GM23338 (cell line): ENCODE measurements around the gene LTBP3. TPM values are rescaled to one million over a fixed set of nuclear protein-coding genes. Genes with fewer than 3 reads are reported as not detected.

Source experiments
- ATAC-seq: fragments of 200-7000 bp; cut with Tn5 transposase; 3 replicates; pipeline ENCODE4 v1.9.1; 2020
- DNase-seq: peaks from one replicate; pipeline ENCODE4 v3.0.0-alpha.2; 2015; ENCODE audit warnings: low spot score
- H2AFZ ChIP-seq: fragments of 200-600 bp; sonication (generic); 2 replicates; pipeline ENCODE4 v1.8.0; 2016; ENCODE audit warnings: antibody characterized with exemption, mild to moderate bottlenecking, moderate library complexity
- H3F3A ChIP-seq: fragments of 200-600 bp; sonication (generic); replicated peaks from 2 replicates; pipeline ENCODE4 v1.8.0; 2017; ENCODE audit warnings: antibody characterized with exemption, mixed run types, low read depth
- H3K27ac ChIP-seq: fragments of 200-600 bp; sonication (generic); 2 replicates; pipeline ENCODE4 v1.6.1; 2016; ENCODE audit warnings: low read depth
- H3K27me3 ChIP-seq: fragments of 200-600 bp; sonication (generic); 2 replicates; pipeline ENCODE4 v1.8.0; 2016; ENCODE audit warnings: mild to moderate bottlenecking, mixed run types, moderate library complexity; ENCODE audit not compliant: insufficient read depth
- H3K36me3 ChIP-seq: fragments of 200-600 bp; sonication (generic); 2 replicates; pipeline ENCODE4 v1.8.0; 2016; ENCODE audit warnings: mild to moderate bottlenecking; ENCODE audit not compliant: insufficient read depth
- H3K4me1 ChIP-seq: fragments of 200-600 bp; sonication (generic); 2 replicates; pipeline ENCODE4 v1.8.0; 2016; ENCODE audit warnings: mild to moderate bottlenecking, moderate library complexity; ENCODE audit not compliant: insufficient read depth
- H3K4me2 ChIP-seq: fragments of 200-600 bp; sonication (generic); 2 replicates; pipeline ENCODE4 v1.7.1; 2017; ENCODE audit warnings: mixed run types
- H3K4me3 ChIP-seq: fragments of 200-600 bp; sonication (generic); 2 replicates; pipeline ENCODE4 v1.6.1; 2016; ENCODE audit warnings: mixed run types
- H3K79me2 ChIP-seq: fragments of 200-600 bp; sonication (generic); replicated peaks from 2 replicates; pipeline ENCODE4 v1.8.0; 2017; ENCODE audit warnings: mild to moderate bottlenecking; ENCODE audit not compliant: insufficient read depth
- H3K9me2 ChIP-seq: fragments of 200-600 bp; sonication (generic); 2 replicates; pipeline ENCODE4 v1.8.0; 2017; ENCODE audit not compliant: insufficient read depth
- H4K20me1 ChIP-seq: fragments of 200-600 bp; sonication (generic); replicated peaks from 2 replicates; pipeline ENCODE4 v1.8.0; 2017; ENCODE audit warnings: mild to moderate bottlenecking; ENCODE audit not compliant: insufficient read depth
- H3K27ac Mint-ChIP-seq: 2 replicates; pipeline ENCODE4 v1.8.0; 2020; ENCODE audit warnings: inconsistent platforms, mild to moderate bottlenecking, moderate library complexity, mixed read lengths
- H3K27me3 Mint-ChIP-seq: 3 replicates; pipeline ENCODE4 v1.8.0; 2022; ENCODE audit warnings: low read depth, mild to moderate bottlenecking, moderate library complexity, mixed read lengths, inconsistent platforms; ENCODE audit not compliant: insufficient read depth, poor library complexity
- H3K36me3 Mint-ChIP-seq: 3 replicates; pipeline ENCODE4 v1.8.0; 2021; ENCODE audit warnings: low read depth, mild to moderate bottlenecking, inconsistent platforms, moderate library complexity, mixed read lengths
- H3K4me1 Mint-ChIP-seq: 3 replicates; pipeline ENCODE4 v1.8.0; 2020; ENCODE audit warnings: mild to moderate bottlenecking, inconsistent platforms, mixed read lengths
- H3K4me3 Mint-ChIP-seq: 3 replicates; pipeline ENCODE4 v1.8.0; 2021; ENCODE audit warnings: moderate library complexity, mild to moderate bottlenecking, inconsistent platforms, mixed read lengths
- H3K9me3 Mint-ChIP-seq: 3 replicates; pipeline ENCODE4 v1.8.0; 2020; ENCODE audit warnings: moderate library complexity, mild to moderate bottlenecking, inconsistent platforms, mixed read lengths
- CREB1 ChIP-seq: fragments of 250-450 bp; sonication (Bioruptor Pico); IDR thresholded peaks from 2 replicates; pipeline ENCODE4 v1.5.0; 2020; ENCODE audit warnings: low read depth, mild to moderate bottlenecking, moderate library complexity
- NANOG ChIP-seq: IDR thresholded peaks from 2 replicates; pipeline ENCODE4 v1.6.1; 2016; ENCODE audit warnings: antibody characterized with exemption, borderline replicate concordance
- POLR2AphosphoS5 ChIP-seq: IDR thresholded peaks from 2 replicates; pipeline ENCODE4 v1.6.1; 2016; ENCODE audit warnings: antibody characterized with exemption, low read depth
- ZNF114 ChIP-seq: fragments of 250-450 bp; sonication (Bioruptor Pico); IDR thresholded peaks from 2 replicates; pipeline ENCODE4 v1.5.0; 2020; ENCODE audit warnings: mild to moderate bottlenecking, moderate library complexity
- polyA plus RNA-seq: library from polyadenylated mRNA; unstranded; fragments of >200 nt; fragmentation: Nextera tagmentation; extraction: Ambion mirVana; gene quantifications from 2 replicates; pipeline ENCODE4 v1.2.1, GENCODE V29; 2016
- total RNA-seq: library from RNA; depleted of rRNA; stranded (reverse); fragments of >200 nt; shearing (Covaris generic); gene quantifications from 2 replicates; pipeline ENCODE4 v1.2.3, GENCODE V29; 2014
- TF ChIP-seq, protein P1 (sequence below): IDR thresholded peaks from one replicate; pipeline ENCODE4 v1.6.1; 2018; ENCODE audit warnings: antibody characterized with exemption; ENCODE audit not compliant: unreplicated experiment
- TF ChIP-seq, protein P2 (sequence below), 2 experiments: fragments of 200-600 bp in 1 of 2; sonication (generic) in 1 of 2; conservative IDR thresholded peaks; 2 replicates each; pipeline versions ENCODE4 v1.5.1 to v1.6.1; 2016 to 2017; ENCODE audit warnings: antibody characterized with exemption in 2 of 2, low read depth in 2 of 2, mild to moderate bottlenecking in 2 of 2, moderate library complexity in 1 of 2

The LTBP3 gene
- total and polyA plus RNA-seq, 2 experiments from 2014 or later = 9.5 to 29.2 TPM

DNA sequence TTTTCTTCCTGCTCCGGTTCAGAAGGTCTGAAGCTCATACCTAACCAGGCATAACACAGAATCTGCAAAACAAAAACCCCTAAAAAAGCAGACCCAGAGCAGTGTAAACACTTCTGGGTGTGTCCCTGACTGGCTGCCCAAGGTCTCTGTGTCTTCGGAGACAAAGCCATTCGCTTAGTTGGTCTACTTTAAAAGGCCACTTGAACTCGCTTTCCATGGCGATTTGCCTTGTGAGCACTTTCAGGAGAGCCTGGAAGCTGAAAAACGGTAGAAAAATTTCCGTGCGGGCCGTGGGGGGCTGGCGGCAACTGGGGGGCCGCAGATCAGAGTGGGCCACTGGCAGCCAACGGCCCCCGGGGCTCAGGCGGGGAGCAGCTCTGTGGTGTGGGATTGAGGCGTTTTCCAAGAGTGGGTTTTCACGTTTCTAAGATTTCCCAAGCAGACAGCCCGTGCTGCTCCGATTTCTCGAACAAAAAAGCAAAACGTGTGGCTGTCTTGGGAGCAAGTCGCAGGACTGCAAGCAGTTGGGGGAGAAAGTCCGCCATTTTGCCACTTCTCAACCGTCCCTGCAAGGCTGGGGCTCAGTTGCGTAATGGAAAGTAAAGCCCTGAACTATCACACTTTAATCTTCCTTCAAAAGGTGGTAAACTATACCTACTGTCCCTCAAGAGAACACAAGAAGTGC is 60.0 kb downstream of the LTBP3 start:
- peaks cover 51% of the 10 kb centered on the region for H3K79me2 ChIP-seq
- no peak overlapping the region for H3K4me3 Mint-ChIP-seq
- peaks cover 38% of the 10 kb centered on the region for H4K20me1 ChIP-seq
- no peaks in the 10 kb centered on the region for H3K27me3 ChIP-seq
- peaks cover 44% of the 10 kb centered on the region for H3F3A ChIP-seq
- peaks cover 25% of the 10 kb centered on the region for H3K4me1 Mint-ChIP-seq
- no peaks in the 10 kb centered on the region for H3K36me3 Mint-ChIP-seq
- no peak overlapping the region for H3K27ac Mint-ChIP-seq
- ATAC-seq (peak; percentile 12), DNase-seq (peak; percentile 72)
- H3K36me3 ChIP-seq = peaks cover 26% of the 10 kb centered on the region
- H3K4me1 ChIP-seq = peaks cover 23% of the 10 kb centered on the region
- no peaks in the 10 kb centered on the region for H3K9me2 ChIP-seq
- no peak overlapping the region for H2AFZ ChIP-seq
- H3K9me3 Mint-ChIP-seq = peaks cover 8% of the 10 kb centered on the region; the same call in 2 of the 3 replicates
- H3K27ac ChIP-seq = peak overlapping the region; percentile 100
- H3K4me2 ChIP-seq = peak overlapping the region; percentile 84
- TF ChIP-seq CREB1 = no peak
- TF ChIP-seq, protein P1, sequence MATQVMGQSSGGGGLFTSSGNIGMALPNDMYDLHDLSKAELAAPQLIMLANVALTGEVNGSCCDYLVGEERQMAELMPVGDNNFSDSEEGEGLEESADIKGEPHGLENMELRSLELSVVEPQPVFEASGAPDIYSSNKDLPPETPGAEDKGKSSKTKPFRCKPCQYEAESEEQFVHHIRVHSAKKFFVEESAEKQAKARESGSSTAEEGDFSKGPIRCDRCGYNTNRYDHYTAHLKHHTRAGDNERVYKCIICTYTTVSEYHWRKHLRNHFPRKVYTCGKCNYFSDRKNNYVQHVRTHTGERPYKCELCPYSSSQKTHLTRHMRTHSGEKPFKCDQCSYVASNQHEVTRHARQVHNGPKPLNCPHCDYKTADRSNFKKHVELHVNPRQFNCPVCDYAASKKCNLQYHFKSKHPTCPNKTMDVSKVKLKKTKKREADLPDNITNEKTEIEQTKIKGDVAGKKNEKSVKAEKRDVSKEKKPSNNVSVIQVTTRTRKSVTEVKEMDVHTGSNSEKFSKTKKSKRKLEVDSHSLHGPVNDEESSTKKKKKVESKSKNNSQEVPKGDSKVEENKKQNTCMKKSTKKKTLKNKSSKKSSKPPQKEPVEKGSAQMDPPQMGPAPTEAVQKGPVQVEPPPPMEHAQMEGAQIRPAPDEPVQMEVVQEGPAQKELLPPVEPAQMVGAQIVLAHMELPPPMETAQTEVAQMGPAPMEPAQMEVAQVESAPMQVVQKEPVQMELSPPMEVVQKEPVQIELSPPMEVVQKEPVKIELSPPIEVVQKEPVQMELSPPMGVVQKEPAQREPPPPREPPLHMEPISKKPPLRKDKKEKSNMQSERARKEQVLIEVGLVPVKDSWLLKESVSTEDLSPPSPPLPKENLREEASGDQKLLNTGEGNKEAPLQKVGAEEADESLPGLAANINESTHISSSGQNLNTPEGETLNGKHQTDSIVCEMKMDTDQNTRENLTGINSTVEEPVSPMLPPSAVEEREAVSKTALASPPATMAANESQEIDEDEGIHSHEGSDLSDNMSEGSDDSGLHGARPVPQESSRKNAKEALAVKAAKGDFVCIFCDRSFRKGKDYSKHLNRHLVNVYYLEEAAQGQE = no peak
- no peak for TF ChIP-seq NANOG
- no peak for TF ChIP-seq ZNF114
- TF ChIP-seq POLR2AphosphoS5 = no peak
- peaks cover 20% of the 10 kb centered on the region for H3K27me3 Mint-ChIP-seq
- peak overlapping the region; percentile 65 for H3K4me3 ChIP-seq

DNA sequence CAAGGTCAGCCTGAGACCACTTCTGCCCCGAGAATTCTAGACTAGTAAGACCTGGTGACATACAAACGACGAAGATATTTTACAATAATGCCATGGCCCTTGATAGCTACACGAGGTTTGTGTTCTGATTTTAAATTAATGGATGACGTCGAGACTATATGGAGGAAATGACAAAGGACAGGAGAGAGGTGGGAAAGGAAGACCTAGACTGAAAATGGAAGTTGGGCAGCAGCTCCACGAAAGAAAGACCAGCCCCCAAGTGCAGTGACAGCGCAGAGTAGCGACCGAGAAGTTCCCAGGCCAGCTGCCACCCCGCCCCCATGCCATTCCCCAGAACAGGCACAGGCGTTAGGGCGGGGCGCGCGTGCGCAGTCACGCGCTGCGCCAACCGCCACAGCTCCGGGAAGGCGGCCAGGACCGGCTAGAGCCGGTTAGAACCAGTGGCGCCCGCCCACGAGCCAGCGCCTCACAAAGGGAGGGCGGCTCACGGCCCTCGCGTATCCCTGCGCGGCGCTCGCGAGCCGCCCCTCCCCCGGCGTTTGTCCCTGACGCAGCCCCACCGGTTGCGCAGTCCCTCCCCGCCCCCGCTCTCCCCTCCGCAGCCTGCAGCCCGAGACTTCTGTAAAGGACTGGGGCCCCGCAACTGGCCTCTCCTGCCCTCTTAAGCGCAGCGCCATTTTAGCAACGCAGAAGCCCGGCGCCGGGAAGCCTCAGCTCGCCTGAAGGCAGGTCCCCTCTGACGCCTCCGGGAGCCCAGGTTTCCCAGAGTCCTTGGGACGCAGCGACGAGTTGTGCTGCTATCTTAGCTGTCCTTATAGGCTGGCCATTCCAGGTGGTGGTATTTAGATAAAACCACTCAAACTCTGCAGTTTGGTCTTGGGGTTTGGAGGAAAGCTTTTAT is 60.8 kb downstream of the LTBP3 start:
- H3K4me1 Mint-ChIP-seq = peaks cover 33% of the 10 kb centered on the region
- DNase-seq (peak; percentile 99), ATAC-seq (peak; percentile 88)
- peaks cover 8% of the 10 kb centered on the region; the same call in 2 of the 3 replicates for H3K9me3 Mint-ChIP-seq
- peaks cover 29% of the 10 kb centered on the region for H3K4me1 ChIP-seq
- no peaks in the 10 kb centered on the region for H3K27me3 ChIP-seq
- H3F3A ChIP-seq = peaks cover 36% of the 10 kb centered on the region
- peak overlapping the region; percentile 88 for H3K27ac Mint-ChIP-seq
- no peaks in the 10 kb centered on the region for H3K36me3 Mint-ChIP-seq
- no peaks in the 10 kb centered on the region for H3K9me2 ChIP-seq
- TF ChIP-seq, protein P1 = peak; percentile 35
- TF ChIP-seq, protein P2, sequence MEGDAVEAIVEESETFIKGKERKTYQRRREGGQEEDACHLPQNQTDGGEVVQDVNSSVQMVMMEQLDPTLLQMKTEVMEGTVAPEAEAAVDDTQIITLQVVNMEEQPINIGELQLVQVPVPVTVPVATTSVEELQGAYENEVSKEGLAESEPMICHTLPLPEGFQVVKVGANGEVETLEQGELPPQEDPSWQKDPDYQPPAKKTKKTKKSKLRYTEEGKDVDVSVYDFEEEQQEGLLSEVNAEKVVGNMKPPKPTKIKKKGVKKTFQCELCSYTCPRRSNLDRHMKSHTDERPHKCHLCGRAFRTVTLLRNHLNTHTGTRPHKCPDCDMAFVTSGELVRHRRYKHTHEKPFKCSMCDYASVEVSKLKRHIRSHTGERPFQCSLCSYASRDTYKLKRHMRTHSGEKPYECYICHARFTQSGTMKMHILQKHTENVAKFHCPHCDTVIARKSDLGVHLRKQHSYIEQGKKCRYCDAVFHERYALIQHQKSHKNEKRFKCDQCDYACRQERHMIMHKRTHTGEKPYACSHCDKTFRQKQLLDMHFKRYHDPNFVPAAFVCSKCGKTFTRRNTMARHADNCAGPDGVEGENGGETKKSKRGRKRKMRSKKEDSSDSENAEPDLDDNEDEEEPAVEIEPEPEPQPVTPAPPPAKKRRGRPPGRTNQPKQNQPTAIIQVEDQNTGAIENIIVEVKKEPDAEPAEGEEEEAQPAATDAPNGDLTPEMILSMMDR (conservative IDR thresholded peaks at IDR 0.05; ENCODE audit: low read depth in 2 of 2) = no peak
- peak; percentile 86 for TF ChIP-seq CREB1
- peak; percentile 53 for TF ChIP-seq POLR2AphosphoS5
- H3K27ac ChIP-seq = peak overlapping the region; percentile 100
- H2AFZ ChIP-seq = no peak overlapping the region
- peaks cover 18% of the 10 kb centered on the region for H3K36me3 ChIP-seq
- peaks cover 22% of the 10 kb centered on the region for H3K27me3 Mint-ChIP-seq
- peak overlapping the region; percentile 84 for H3K4me2 ChIP-seq
- peak overlapping the region; percentile 65 for H3K4me3 ChIP-seq
- peaks cover 43% of the 10 kb centered on the region for H3K79me2 ChIP-seq
- H4K20me1 ChIP-seq = peaks cover 30% of the 10 kb centered on the region
- peak overlapping the region; percentile 67 for H3K4me3 Mint-ChIP-seq
